Measurements from ENCODE around the gene IL18. TPM values are rescaled to one million over a fixed set of nuclear protein-coding genes. Genes with fewer than 3 reads are reported as not detected.

The IL18 gene
- total RNA-seq, 6 experiments from 2014 or later: 0.83 to 1.5 (median 1.2) TPM

- H3K4me3 Mint-ChIP-seq: no peak overlapping the region
- no peak for TF ChIP-seq CTCF (IDR thresholded peaks at IDR 0.05)
- no peak overlapping the region for H3K27ac Mint-ChIP-seq
- no peaks in the 10 kb centered on the region for H3K27me3 Mint-ChIP-seq (ENCODE audit: insufficient read depth)
- no peaks in the 10 kb centered on the region for H3K9me3 Mint-ChIP-seq
- H3K36me3 Mint-ChIP-seq (ENCODE audit: low read depth): peaks cover 5% of the 10 kb centered on the region; the same call in 1 of the 2 replicates
- peaks cover 29% of the 10 kb centered on the region for H3K4me1 Mint-ChIP-seq (ENCODE audit: low read depth)
- DNase-seq: no peak
Observed at GRCh38 chr11:112178428-112178827, 14.5 kb upstream of the IL18 start.

- Mint-ChIP-seq H3K4me1 (ENCODE audit: low read depth) (peaks cover 36% of the 10 kb centered on the region), H3K36me3 (ENCODE audit: low read depth) (peaks cover 5% of the 10 kb centered on the region; the same call in 1 of the 2 replicates), H3K27ac (no peak overlapping the region), H3K27me3 (ENCODE audit: insufficient read depth) (no peaks in the 10 kb centered on the region), H3K4me3 (no peak overlapping the region), H3K9me3 (no peaks in the 10 kb centered on the region)
- no peak for DNase-seq
- no peak for TF ChIP-seq CTCF (IDR thresholded peaks at IDR 0.05)
Observed at GRCh38 chr11:112177589-112177988, 13.7 kb upstream of the IL18 start.

GRCh38 chr11:112176077-112176476 is 12.2 kb upstream of the IL18 start:
- no peaks in the 10 kb centered on the region for H3K27me3 Mint-ChIP-seq (ENCODE audit: insufficient read depth)
- DNase-seq: no peak
- H3K27ac Mint-ChIP-seq: no peak overlapping the region
- H3K9me3 Mint-ChIP-seq: no peaks in the 10 kb centered on the region
- TF ChIP-seq CTCF (IDR thresholded peaks at IDR 0.05): no peak
- H3K4me1 Mint-ChIP-seq (ENCODE audit: low read depth): peaks cover 40% of the 10 kb centered on the region
- peak overlapping the region; percentile 85 for H3K4me3 Mint-ChIP-seq
- H3K36me3 Mint-ChIP-seq (ENCODE audit: low read depth): no peaks in the 10 kb centered on the region

- H3K4me3 Mint-ChIP-seq: peak overlapping the region; percentile 85
- peak overlapping the region; percentile 95 for H3K27ac Mint-ChIP-seq
- H3K9me3 Mint-ChIP-seq: no peaks in the 10 kb centered on the region
- DNase-seq: no peak
- H3K36me3 Mint-ChIP-seq (ENCODE audit: low read depth): no peaks in the 10 kb centered on the region
- peaks cover 40% of the 10 kb centered on the region for H3K4me1 Mint-ChIP-seq (ENCODE audit: low read depth)
- TF ChIP-seq CTCF (IDR thresholded peaks at IDR 0.05): no peak
- H3K27me3 Mint-ChIP-seq (ENCODE audit: insufficient read depth): no peaks in the 10 kb centered on the region
Observed at GRCh38 chr11:112175599-112175952, 11.7 kb upstream of the IL18 start.

- DNase-seq: peak; percentile 75
- H3K9me3 Mint-ChIP-seq: no peaks in the 10 kb centered on the region
- peaks cover 40% of the 10 kb centered on the region for H3K4me1 Mint-ChIP-seq (ENCODE audit: low read depth)
- TF ChIP-seq CTCF (IDR thresholded peaks at IDR 0.05): peak; percentile 99
- peak within 1 kb of the TSS; percentile 85 for H3K4me3 Mint-ChIP-seq
- no peaks in the 10 kb centered on the region for H3K36me3 Mint-ChIP-seq (ENCODE audit: low read depth)
- no peaks in the 10 kb centered on the region for H3K27me3 Mint-ChIP-seq (ENCODE audit: insufficient read depth)
- peak within 1 kb of the TSS; percentile 95 for H3K27ac Mint-ChIP-seq
Observed at GRCh38 chr11:112174789-112175598, 11.1 kb upstream of the IL18 start, which contains the start of gene BCO2. TSS of gene BCO2 (plus strand) at chr11:112175512. CDS start at chr11:112175602, 90 bp downstream.

Measured in HFFc6 (cell line).